ENCODE results near the gene MRPL14. TPM values are rescaled to one million over a fixed set of nuclear protein-coding genes. Genes with fewer than 3 reads are reported as not detected.

The MRPL14 gene
- total RNA-seq, 3 donors from 2014 or later = 41.0 to 57.2 (median 56.8) TPM

GRCh38 chr6:44129841-44130322 is 2.6 kb upstream of the MRPL14 start:
- ATAC-seq (no peak), DNase-seq (no peak)
- Histone ChIP-seq H3K4me3 (no peak overlapping the region), H3K9me3 (no peaks in the 10 kb centered on the region), H3K36me3 (ENCODE audit: low read depth) (no peaks in the 10 kb centered on the region), H3K4me1 (ENCODE audit: low read depth) (peaks cover 47% of the 10 kb centered on the region)
- intact Hi-C loops (cut with DNase I, micrococcal nuclease) = no loop called here
- TF ChIP-seq CTCF (IDR thresholded peaks at IDR 0.05) = no peak

- intact Hi-C loops (cut with DNase I, micrococcal nuclease) = no loop called here
- Histone ChIP-seq H3K36me3 (ENCODE audit: low read depth) (no peaks in the 10 kb centered on the region), H3K4me1 (ENCODE audit: low read depth) (peaks cover 53% of the 10 kb centered on the region), H3K9me3 (no peaks in the 10 kb centered on the region), H3K4me3 (peak overlapping the region; percentile 85)
- no peak for TF ChIP-seq CTCF (IDR thresholded peaks at IDR 0.05)
- ATAC-seq = peak; percentile 35
- peak; percentile 64 to 74 (median 71) for DNase-seq
Observed at GRCh38 chr6:44128020-44128917, 1.0 kb upstream of the MRPL14 start.

GRCh38 chr6:44126320-44127149 is 717 bp downstream of the MRPL14 start:
- Histone ChIP-seq H3K9me3 (no peaks in the 10 kb centered on the region), H3K4me3 (peak overlapping the region; percentile 85), H3K36me3 (ENCODE audit: low read depth) (no peaks in the 10 kb centered on the region), H3K4me1 (ENCODE audit: low read depth) (peaks cover 49% of the 10 kb centered on the region)
- intact Hi-C loops (cut with DNase I, micrococcal nuclease) = no loop called here
- ATAC-seq (peak; percentile 57), DNase-seq (peak; percentile 63 to 78 (median 72))
- TF ChIP-seq CTCF (IDR thresholded peaks at IDR 0.05) = no peak

- no peak overlapping the region for H3K4me3 ChIP-seq
- intact Hi-C loops (cut with DNase I, micrococcal nuclease) = no loop called here
- DNase-seq (no peak), ATAC-seq (no peak)
- no peak for TF ChIP-seq CTCF (IDR thresholded peaks at IDR 0.05)
- peaks cover 45% of the 10 kb centered on the region for H3K4me1 ChIP-seq (ENCODE audit: low read depth)
- no peaks in the 10 kb centered on the region for H3K36me3 ChIP-seq (ENCODE audit: low read depth)
- H3K9me3 ChIP-seq = no peaks in the 10 kb centered on the region
Observed at GRCh38 chr6:44123544-44123943, 3.7 kb downstream of the MRPL14 start.

GRCh38 chr6:44122801-44123200 is 4.5 kb downstream of the MRPL14 start:
- intact Hi-C loops (cut with DNase I, micrococcal nuclease) = no loop called here
- Histone ChIP-seq H3K4me3 (no peak overlapping the region), H3K9me3 (no peaks in the 10 kb centered on the region), H3K4me1 (ENCODE audit: low read depth) (peaks cover 47% of the 10 kb centered on the region), H3K36me3 (ENCODE audit: low read depth) (no peaks in the 10 kb centered on the region)
- no peak for DNase-seq
- ATAC-seq = no peak
- no peak for TF ChIP-seq CTCF (IDR thresholded peaks at IDR 0.05)

Data from mucosa of descending colon (tissue), 3 donors.